GM19397 (cell line): ENCODE results near the gene LCE1C.

Experiments used
- ATAC-seq: cut with Tn5 transposase; IDR thresholded peaks from one replicate; pipeline ENCODE4 v1.9.1; 2021; ENCODE audit warnings: mild to moderate bottlenecking, moderate library complexity; ENCODE audit not compliant: unreplicated experiment

LCE1C gene, protein sequence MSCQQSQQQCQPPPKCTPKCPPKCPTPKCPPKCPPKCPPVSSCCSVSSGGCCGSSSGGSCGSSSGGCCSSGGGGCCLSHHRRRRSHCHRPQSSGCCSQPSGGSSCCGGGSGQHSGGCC

DNA sequence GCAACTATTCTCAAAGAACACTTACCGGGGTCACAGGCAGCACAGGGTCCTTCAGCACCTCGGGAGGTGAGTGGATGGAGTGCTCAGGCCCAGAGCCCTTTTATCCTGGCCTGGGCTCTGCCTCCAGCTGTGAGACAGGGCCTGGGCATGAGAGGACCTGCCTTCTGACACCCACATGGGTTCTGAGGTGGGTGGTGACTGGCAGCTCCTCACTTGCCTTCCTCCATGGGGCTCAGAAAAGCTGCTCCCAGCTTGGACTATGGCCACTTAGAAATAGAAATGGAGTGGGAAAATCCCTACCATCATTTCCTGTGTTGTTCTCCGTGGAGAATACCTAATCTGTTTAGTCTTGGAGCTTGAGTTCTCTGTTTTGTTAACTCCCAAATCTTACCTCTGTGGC lies at the start of gene LCE1C:
LCE1C (minus strand) TSS at position 76 of the 400 bp plus-strand sequence. CDS start 1,173 bp downstream, outside the sequence.
- ATAC-seq: no peak

GRCh38 chr1:152855661-152856060 lies 49.2 kb upstream of the LCE1C start:
- ATAC-seq: no peak

DNA sequence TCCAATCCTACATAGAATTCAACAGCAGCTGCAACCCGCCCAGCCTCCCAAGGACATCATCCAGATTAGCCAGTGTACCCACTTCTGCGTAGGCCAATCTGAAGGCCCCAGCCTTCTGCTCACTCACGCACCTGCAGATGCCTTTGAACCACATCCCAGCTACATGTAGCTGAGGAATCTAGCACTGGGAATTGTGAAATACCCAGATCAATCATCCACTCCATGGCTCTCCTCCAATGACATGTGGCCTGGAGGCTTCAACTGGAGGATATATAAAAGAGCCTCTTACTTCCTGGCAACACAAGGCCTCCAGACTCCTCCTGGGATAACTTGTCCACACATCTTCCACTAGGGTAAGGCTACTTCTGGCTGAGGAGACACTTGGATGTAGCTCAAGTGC lies 36.1 kb upstream of the LCE1C start, which contains the start of gene LCE6A:
LCE6A (plus strand) TSS at position 301 of the 400 bp plus-strand sequence. CDS start 665 bp downstream, outside the sequence.
- ATAC-seq: no peak

- ATAC-seq: no peak
These were observed 30.4 kb upstream of the LCE1C start for GRCh38 chr1:152836870-152837269.

GRCh38 chr1:152827173-152827572 lies 20.7 kb upstream of the LCE1C start, which contains the start of gene LCE1A:
LCE1A (plus strand) TSS chr1:152827473; CDS start chr1:152827473, 0 bp downstream.
- no peak for ATAC-seq

GRCh38 chr1:152824964-152825363 lies 18.5 kb upstream of the LCE1C start:
- ATAC-seq: no peak

DNA sequence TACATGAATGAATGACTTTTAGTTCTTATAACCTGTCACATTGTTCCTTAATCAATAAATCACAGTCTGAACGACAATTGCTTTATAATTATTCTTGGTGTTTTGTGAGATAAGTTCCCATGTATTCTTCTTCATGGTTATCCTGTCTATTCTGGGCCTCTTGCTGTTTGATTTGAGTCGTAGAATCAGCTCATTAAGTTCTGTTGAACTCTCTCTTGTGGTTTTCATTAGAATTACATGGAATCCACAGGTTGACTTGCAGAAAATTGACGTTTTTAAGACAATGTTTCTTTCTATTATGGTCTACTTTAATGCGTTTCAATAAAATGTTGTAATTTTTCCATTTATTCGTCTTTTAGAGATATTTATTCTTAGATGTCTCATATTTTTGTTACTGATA lies 16.8 kb upstream of the LCE1C start:
- ATAC-seq: no peak

GRCh38 chr1:152817309-152817708 lies 10.9 kb upstream of the LCE1C start:
- no peak for ATAC-seq

DNA sequence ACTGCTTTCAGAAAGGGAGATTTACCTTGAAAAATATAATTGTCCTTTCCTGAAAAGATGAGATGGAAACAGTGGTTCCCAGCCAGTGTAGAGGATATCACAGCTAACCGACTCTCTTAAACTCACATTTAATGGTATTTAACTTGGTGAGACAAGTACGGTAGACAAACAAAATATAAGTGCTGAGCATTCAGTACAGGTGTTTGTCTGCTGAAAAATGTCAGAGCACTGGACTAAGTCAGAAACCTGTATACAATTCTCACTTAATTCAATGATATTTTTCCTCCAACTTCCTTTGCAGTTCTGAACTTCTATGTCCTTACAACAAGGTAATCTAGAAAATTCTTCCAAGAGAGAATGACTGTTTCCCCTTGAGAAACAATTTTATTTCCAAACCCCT lies 5.2 kb upstream of the LCE1C start, which contains the start of gene LCE1B:
LCE1B (plus strand) TSS at position 301 of the 400 bp plus-strand sequence. CDS start 476 bp downstream, outside the sequence.
- no peak for ATAC-seq

DNA sequence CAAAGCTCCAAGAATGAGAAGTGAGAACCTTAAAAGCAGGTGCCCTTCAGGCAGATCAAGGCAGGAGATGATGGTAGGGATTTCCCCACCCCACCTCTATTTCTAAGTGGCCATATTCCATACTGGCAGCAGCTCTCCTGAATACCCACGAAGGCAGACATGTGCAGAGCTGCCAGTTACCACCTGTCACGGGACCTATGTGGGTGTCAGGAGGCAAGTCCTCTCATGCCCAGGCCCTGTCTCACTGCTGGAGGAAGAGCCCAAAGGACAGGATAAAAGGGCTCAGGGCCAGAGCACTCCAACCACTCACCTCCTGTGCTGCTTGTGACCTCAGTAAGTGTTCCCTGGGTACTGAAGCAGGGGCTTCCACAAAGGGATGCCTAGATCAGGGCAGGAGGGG lies 4.6 kb upstream of the LCE1C start:
- no peak for ATAC-seq

DNA sequence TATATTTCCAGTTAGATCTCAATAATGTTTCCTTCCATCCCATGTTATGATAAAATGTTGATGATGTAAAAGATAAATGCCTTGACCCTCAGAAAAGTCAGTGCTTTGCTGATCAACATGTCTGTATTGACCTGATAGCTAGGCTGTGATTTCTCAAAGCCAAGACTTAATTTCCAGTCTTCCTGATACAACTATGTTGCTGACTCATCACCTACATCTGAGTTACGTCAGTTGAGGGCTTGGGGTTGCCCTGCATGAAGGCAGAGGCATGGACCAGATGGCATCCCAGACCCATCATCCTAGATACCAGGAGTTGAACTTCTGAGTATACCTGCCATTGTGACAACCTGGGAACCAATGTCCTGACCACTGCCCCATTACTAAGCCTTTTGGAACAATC lies 5.1 kb downstream of the LCE1C start:
- ATAC-seq: no peak

DNA sequence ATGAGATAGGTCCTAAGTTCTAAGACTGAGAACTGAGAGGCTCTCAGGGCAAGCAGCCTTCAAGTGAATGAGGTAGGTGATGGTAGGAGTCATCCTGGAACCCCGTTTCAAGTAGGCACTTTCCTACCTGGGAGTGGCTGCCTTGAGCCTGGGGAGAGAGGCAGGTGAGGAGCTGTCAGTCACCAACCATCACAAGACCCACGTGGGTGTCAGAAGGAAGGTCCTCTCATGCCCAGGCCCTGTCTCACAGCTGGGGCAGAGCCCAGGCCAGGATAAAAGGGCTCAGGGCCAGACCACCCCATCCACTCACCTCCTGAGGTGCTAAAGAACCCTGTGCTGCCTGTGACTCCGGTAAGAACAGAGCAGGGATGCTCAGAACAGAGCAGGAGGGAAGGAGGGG lies 10.0 kb downstream of the LCE1C start, which contains the start of gene LCE1D:
LCE1D (plus strand) TSS at position 301 of the 400 bp plus-strand sequence. CDS start 1,074 bp downstream, outside the sequence.
- ATAC-seq: no peak

DNA sequence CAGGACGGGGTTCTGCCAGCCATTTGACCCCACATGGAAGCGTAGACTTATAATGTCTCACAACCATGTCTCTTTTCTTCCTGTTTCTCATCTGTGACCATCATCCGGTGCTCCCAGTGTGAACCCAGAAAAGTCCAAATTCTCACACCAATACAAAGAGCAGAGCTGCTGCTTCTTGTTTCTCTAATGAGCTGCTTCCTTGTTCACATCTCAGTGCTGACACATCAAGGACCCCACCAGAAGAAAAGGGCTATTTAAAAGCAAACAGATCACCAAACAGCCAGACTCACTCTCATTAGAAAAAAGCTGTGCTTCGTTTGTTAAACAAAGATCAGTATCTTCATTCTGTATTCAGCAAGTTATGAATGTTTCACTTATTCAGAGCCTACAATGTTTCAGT lies 10.8 kb downstream of the LCE1C start:
- ATAC-seq: no peak

- no peak for ATAC-seq
These were observed 20.4 kb downstream of the LCE1C start, which contains the start of gene LCE1E for GRCh38 chr1:152786077-152786476. LCE1E (plus strand) TSS chr1:152786257; CDS start chr1:152787300, 1,043 bp downstream.

- ATAC-seq: no peak
These were observed 23.4 kb downstream of the LCE1C start for GRCh38 chr1:152783095-152783494.

GRCh38 chr1:152777510-152778137 lies 28.8 kb downstream of the LCE1C start:
- no peak for ATAC-seq

GRCh38 chr1:152776361-152776760 lies 30.1 kb downstream of the LCE1C start:
- ATAC-seq: no peak

DNA sequence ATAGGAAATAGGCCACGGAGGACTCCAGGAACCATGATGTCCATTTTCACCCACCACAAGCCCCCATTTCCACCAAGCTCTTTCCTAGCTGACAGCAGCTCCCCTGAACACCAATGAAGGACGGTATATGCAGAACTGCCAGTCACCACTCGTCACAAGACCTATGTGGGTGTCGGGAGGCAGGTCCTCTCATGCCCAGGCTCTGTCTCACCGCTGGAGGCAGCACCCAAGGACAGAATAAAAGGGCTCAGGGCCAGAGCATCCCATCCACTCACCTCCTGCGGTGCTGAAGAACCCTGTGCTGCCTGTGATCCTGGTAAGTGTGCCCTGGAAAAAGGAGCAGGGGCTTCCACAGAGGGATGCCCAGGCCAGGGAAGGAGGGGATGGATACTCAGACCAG lies 31.6 kb downstream of the LCE1C start, which contains the start of gene LCE1F:
LCE1F (plus strand) TSS at position 266 of the 400 bp plus-strand sequence. CDS start 1,232 bp downstream, outside the sequence.
- no peak for ATAC-seq

DNA sequence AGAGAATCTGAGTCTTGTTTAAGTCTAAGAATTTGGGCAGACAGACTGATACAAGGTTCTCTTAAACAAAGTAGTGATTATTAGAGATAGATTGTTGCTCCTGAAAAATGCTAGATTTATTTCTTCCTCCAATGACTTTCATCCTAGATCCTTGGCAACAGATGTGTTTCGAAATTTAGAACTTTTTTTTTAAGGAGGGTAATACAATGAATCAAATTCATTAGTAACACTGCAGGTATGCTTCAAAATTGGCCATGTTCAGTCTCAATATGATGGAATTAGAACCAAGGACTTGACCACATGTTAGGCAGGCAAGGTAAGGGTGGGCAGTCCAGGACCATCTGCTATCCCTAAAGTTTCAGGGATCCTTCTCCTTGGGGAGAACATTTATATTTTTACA lies 36.0 kb downstream of the LCE1C start:
- ATAC-seq: no peak

DNA sequence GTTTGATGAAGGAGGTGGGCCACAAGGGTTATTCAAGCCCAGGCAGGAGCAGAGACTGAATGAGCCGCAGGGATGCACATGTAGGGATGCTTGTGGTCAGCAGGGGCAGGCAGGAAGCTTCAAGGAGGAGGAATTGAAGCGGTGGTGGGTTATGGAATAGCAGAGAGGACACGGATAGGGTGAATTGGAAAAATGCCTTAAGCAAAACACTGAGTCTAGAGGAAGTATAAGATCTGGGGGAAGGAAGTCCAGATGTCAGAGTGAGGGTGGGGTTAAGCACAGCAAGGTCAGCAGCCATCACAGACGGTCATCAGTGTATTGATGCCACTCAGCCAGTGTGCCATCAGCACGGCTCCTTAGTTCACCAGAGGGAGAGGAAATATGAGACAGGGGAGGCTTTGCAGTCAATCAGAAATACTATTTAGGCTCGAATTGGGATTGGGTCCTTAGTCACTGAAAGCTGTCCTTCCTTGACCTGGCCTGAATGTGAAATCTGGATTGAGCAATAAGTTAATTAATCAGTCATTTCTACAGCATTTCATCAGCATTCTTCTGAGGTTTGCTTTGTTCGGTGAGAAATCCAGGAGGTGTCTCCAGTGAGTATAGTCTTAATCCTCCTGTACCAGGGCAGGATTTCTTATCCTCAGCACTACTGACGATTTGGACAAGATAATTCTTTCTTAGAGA lies 37.5 kb downstream of the LCE1C start:
- no peak for ATAC-seq

DNA sequence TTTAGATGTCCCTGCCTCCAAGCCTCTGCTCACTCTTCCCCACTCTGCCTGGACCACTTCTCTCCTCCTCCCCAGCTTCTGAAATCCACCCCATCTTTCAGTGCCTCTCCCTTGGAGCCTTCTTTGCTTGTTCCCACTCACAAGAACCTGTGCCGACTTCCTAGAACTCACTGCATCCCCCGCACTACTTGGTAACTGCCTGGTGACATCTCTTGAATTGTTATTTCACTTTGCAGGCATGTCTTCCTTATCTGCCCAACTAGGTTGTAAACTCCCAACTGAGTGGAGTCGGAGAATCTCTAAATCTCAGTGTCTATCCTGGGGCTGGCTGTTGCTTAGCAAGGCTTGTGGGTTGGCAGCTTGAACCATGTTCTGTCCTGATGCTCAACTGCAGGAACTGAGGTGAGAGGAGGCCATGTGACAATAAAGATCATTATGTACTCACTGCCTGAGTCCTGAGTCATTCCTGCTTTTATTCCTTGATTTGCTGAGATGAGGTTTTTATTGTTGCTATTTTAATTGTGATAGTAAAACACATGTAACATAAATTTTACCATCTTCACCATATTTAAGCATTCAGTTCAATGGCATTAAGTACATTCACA lies 44.7 kb downstream of the LCE1C start:
- ATAC-seq: no peak
